Activated naive CD4-positive, alpha-beta T cell treated with anti-CD3 and anti-CD28 coated beads, Interleukin-2, amount 50 U/mL, for 16 hours (primary cell): Measurements from ENCODE around the gene DENND1A.
"Not testable (repeated sequence)": the region's sequence is repeated elsewhere in the genome, so short reads cannot be mapped to it uniquely, and the experiment has no call there.

ENCODE experiments used
- DNase-seq: peaks from one replicate; pipeline ENCODE4 v3.0.0-alpha.2; 2020

DENND1A gene

GRCh38 chr9:123929870-123930831 lies at the start of gene DENND1A:
DENND1A (minus strand) TSS chr9:123930126; CDS start chr9:123929905, 221 bp downstream.
- peak; percentile 90 for DNase-seq

- no peak for DNase-seq
Observed at GRCh38 chr9:123978981-123979380, 49.1 kb upstream of the DENND1A start.

GRCh38 chr9:123976579-123976978 lies 46.7 kb upstream of the DENND1A start:
- DNase-seq: not testable (repeated sequence)

- no peak for DNase-seq
Observed at GRCh38 chr9:123975871-123976270, 45.9 kb upstream of the DENND1A start.

- no peak for DNase-seq
Observed at GRCh38 chr9:123974471-123974870, 44.5 kb upstream of the DENND1A start.

GRCh38 chr9:123973590-123974223 lies 43.8 kb upstream of the DENND1A start:
- DNase-seq: no peak

- DNase-seq: no peak
Observed at GRCh38 chr9:123972618-123973017, 42.7 kb upstream of the DENND1A start.

- DNase-seq: no peak
Observed at GRCh38 chr9:123967323-123967722, 37.4 kb upstream of the DENND1A start.

GRCh38 chr9:123965801-123966686 lies 36.1 kb upstream of the DENND1A start:
- no peak for DNase-seq

- DNase-seq: no peak
Observed at GRCh38 chr9:123964761-123965160, 34.8 kb upstream of the DENND1A start.

GRCh38 chr9:123960965-123961364 lies 31.0 kb upstream of the DENND1A start:
- DNase-seq: no peak

GRCh38 chr9:123960366-123960765 lies 30.4 kb upstream of the DENND1A start:
- no peak for DNase-seq

- no peak for DNase-seq
Observed at GRCh38 chr9:123959787-123960186, 29.9 kb upstream of the DENND1A start.

- DNase-seq: no peak
Observed at GRCh38 chr9:123957731-123958130, 27.8 kb upstream of the DENND1A start.

- DNase-seq: no peak
Observed at GRCh38 chr9:123957168-123957721, 27.3 kb upstream of the DENND1A start.

GRCh38 chr9:123955637-123956036 lies 25.7 kb upstream of the DENND1A start:
- no peak for DNase-seq

- DNase-seq: no peak
Observed at GRCh38 chr9:123954518-123955280, 24.8 kb upstream of the DENND1A start.

GRCh38 chr9:123952641-123953495 lies 22.9 kb upstream of the DENND1A start:
- DNase-seq: no peak

- DNase-seq: no peak
Observed at GRCh38 chr9:123948286-123948685, 18.4 kb upstream of the DENND1A start.

GRCh38 chr9:123947326-123947725 lies 17.4 kb upstream of the DENND1A start:
- no peak for DNase-seq
